WI38 (cell line): Measurements from ENCODE around the gene SEMA3C.

Experiments used
- H3K4me3 ChIP-seq: 2 replicates; pipeline ENCODE4 v1.5.1; 2011; ENCODE audit warnings: low read depth, mild to moderate bottlenecking, control low read depth, low read length
- CTCF ChIP-seq: IDR thresholded peaks from 2 replicates; pipeline ENCODE4 v1.5.1; 2012; ENCODE audit warnings: low read depth, mild to moderate bottlenecking, control low read depth, low read length

Gene SEMA3C

GRCh38 chr7:80771523-80771922, 147.3 kb downstream of the SEMA3C start:
- no peak overlapping the region for H3K4me3 ChIP-seq

DNA sequence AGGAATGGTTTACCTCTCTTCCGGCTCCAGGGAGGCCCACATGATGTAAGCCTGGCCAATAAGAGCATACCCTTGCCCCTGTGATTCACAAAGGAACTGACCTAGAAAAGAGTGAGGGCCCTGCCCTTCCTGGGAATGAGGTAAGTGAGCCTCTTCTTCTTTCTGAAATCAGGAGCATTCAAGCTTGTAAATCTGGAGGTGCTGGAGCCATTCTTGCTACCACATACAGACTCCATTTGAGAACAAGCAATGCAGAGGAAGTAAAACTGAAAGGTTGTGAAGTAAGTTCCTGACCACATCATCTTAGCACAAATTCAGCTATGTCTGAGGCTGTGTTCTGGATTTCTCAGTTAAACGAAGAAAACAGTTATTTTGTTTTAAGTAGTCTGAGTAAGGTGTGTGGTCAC, 148.2 kb downstream of the SEMA3C start:
- TF ChIP-seq CTCF: no peak
- H3K4me3 ChIP-seq: no peak overlapping the region

More at GRCh38 chr7:80771523-80771922, 147.3 kb downstream of the SEMA3C start:
- no peak for TF ChIP-seq CTCF

DNA sequence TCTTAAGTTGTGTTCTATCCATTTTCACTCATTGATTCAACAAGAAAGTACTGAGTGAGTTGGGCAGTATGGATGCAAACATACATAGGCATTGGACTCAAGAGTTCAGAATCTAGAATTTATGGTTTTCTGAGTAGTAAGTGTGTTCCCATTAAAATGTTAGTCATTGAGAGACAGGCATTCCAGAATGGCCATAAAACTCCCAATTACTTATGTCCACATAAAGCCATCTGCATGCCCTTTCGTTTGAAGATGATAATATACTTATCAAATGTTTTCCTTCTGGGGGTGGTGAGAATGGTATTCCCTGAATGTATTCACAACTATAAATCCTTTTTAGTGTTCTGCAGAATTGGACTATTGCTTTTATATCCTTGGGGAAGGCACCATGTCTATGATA, 148.8 kb downstream of the SEMA3C start:
- no peak for TF ChIP-seq CTCF

DNA sequence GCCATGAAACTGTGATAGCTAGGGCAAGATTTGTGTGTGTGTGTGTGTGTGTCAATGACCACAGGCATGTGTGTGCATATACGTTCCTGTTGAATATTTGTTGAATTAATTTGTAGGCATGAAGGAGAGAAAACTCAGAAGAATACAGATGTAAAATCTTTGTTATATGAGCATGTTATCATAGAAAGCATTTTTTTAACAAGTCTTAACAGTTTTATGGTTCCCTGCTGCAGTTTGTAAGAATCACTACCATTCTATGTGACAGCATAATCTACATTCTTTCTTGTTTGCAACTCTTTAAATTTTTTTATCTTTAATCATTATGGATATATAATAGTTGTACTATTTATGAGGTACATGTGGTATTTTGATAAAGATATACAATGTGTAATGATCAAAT, 150.1 kb downstream of the SEMA3C start:
- no peak overlapping the region for H3K4me3 ChIP-seq
- no peak for TF ChIP-seq CTCF

More for the DNA sequence above, 148.8 kb downstream of the SEMA3C start:
- no peak overlapping the region for H3K4me3 ChIP-seq

DNA sequence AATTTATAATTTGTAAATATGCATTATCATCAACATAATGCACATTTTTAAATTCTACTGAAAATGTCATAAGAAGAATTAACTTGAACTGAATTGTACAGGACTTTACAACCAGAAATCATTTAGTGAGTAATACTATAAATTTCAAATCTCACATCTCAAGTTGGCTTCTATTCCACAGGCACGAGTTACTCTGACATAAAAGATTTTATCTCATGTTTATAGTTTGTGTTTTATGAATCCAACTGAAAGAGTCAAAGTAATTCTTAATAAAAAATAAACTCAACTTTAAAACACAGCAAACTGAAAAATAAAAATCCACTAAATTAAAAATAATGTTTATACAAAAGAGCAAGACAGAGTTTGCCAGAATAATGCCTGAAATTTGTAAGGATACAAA, 151.2 kb downstream of the SEMA3C start:
- H3K4me3 ChIP-seq: no peak overlapping the region
- TF ChIP-seq CTCF: no peak

- no peak for TF ChIP-seq CTCF
- H3K4me3 ChIP-seq: no peak overlapping the region
These were observed 152.1 kb downstream of the SEMA3C start for GRCh38 chr7:80766724-80767123.

DNA sequence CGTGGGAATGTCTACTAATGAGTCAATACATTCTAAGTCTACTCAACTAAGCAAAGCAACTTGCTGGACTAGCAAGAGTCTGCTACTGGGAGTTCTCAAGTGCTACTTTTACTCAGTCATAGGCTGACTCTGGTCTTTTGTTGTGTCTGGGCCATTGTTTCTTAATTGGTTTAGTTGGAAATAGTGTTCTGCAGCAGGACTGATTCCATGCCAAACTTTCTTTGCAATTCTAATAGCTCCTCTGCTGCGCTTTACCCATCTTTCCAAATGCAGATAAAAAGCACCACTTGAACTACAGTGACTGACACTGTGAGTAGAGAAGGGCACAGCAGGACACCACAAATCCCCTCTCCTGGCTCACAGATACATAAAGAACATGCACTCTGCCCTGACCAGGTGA, 154.7 kb downstream of the SEMA3C start:
- TF ChIP-seq CTCF: no peak
- H3K4me3 ChIP-seq: no peak overlapping the region
